HL-60 (cell line): ENCODE measurements around the gene RIPK3.
A peak's percentile ranks its signal among the peaks of the same experiment; 100 is the strongest.

Experiments used
- DNase-seq, 2 experiments: peaks; one replicate each; pipeline ENCODE4 v3.0.0-alpha.2; 2010 to 2020; ENCODE audit warnings: low read depth in 1 of 2, low spot score in 1 of 2
- H3K27ac ChIP-seq: fragments of 250-450 bp; sonication (Bioruptor Pico); replicated peaks from 2 replicates; pipeline ENCODE4 v1.5.1; 2020; ENCODE audit warnings: mild to moderate bottlenecking, moderate library complexity
- H3K27me3 ChIP-seq: fragments of 250-450 bp; sonication (Bioruptor Pico); 2 replicates; pipeline ENCODE4 v1.5.1; 2021; ENCODE audit warnings: mild to moderate bottlenecking, moderate library complexity; ENCODE audit not compliant: insufficient read depth, poor library complexity, severe bottlenecking
- H3K4me3 ChIP-seq: replicated peaks from 2 replicates; pipeline ENCODE4 v1.5.1; 2011; ENCODE audit warnings: mild to moderate bottlenecking, control low read depth, low read length; ENCODE audit not compliant: insufficient read depth
- GABPA ChIP-seq: IDR thresholded peaks from 2 replicates; pipeline ENCODE4 v1.6.1; 2012; ENCODE audit warnings: low read depth
- POLR2AphosphoS5 ChIP-seq: IDR thresholded peaks from 2 replicates; pipeline ENCODE4 v1.6.1; 2012; ENCODE audit warnings: low read depth
- SPI1 ChIP-seq: IDR thresholded peaks from 2 replicates; pipeline ENCODE4 v1.6.1; 2012; ENCODE audit warnings: low read depth, mild to moderate bottlenecking, borderline replicate concordance
- TF ChIP-seq, protein P1 (sequence below): IDR thresholded peaks from 2 replicates; pipeline ENCODE4 v1.6.1; 2012; ENCODE audit warnings: low read depth; ENCODE audit not compliant: insufficient replicate concordance
- TF ChIP-seq, protein P2 (sequence below): IDR thresholded peaks from one replicate; pipeline ENCODE4 v1.5.1; 2011; ENCODE audit warnings: low read length, control low read depth, inconsistent platforms; ENCODE audit not compliant: insufficient read depth

RIPK3 gene

DNA sequence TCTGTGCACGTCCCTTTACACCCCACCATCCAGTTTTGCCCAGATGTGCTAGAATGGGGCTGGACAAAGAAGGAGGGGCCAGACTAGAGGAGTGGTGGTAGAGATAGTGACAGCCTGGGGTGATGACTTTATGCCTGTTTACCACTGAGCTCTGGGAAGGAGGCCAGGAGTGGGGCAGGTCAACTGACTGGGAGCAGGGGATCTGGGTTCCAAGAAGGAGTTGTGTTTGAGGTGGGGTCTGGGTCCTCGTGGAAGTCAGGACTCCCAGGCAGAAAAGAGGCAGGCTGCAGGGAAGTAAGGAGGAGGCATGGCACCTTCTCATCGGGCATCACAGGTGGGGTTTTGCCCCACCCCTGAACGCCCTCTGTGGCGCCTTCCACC, 29.5 kb downstream of the RIPK3 start:
- TF ChIP-seq GABPA = no peak
- TF ChIP-seq POLR2AphosphoS5 = no peak
- TF ChIP-seq, protein P1, sequence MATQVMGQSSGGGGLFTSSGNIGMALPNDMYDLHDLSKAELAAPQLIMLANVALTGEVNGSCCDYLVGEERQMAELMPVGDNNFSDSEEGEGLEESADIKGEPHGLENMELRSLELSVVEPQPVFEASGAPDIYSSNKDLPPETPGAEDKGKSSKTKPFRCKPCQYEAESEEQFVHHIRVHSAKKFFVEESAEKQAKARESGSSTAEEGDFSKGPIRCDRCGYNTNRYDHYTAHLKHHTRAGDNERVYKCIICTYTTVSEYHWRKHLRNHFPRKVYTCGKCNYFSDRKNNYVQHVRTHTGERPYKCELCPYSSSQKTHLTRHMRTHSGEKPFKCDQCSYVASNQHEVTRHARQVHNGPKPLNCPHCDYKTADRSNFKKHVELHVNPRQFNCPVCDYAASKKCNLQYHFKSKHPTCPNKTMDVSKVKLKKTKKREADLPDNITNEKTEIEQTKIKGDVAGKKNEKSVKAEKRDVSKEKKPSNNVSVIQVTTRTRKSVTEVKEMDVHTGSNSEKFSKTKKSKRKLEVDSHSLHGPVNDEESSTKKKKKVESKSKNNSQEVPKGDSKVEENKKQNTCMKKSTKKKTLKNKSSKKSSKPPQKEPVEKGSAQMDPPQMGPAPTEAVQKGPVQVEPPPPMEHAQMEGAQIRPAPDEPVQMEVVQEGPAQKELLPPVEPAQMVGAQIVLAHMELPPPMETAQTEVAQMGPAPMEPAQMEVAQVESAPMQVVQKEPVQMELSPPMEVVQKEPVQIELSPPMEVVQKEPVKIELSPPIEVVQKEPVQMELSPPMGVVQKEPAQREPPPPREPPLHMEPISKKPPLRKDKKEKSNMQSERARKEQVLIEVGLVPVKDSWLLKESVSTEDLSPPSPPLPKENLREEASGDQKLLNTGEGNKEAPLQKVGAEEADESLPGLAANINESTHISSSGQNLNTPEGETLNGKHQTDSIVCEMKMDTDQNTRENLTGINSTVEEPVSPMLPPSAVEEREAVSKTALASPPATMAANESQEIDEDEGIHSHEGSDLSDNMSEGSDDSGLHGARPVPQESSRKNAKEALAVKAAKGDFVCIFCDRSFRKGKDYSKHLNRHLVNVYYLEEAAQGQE = no peak
- TF ChIP-seq SPI1 = no peak
- TF ChIP-seq, protein P2, sequence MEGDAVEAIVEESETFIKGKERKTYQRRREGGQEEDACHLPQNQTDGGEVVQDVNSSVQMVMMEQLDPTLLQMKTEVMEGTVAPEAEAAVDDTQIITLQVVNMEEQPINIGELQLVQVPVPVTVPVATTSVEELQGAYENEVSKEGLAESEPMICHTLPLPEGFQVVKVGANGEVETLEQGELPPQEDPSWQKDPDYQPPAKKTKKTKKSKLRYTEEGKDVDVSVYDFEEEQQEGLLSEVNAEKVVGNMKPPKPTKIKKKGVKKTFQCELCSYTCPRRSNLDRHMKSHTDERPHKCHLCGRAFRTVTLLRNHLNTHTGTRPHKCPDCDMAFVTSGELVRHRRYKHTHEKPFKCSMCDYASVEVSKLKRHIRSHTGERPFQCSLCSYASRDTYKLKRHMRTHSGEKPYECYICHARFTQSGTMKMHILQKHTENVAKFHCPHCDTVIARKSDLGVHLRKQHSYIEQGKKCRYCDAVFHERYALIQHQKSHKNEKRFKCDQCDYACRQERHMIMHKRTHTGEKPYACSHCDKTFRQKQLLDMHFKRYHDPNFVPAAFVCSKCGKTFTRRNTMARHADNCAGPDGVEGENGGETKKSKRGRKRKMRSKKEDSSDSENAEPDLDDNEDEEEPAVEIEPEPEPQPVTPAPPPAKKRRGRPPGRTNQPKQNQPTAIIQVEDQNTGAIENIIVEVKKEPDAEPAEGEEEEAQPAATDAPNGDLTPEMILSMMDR = no peak
- no peak for DNase-seq
- H3K27ac ChIP-seq = peak overlapping the region; percentile 93
- H3K27me3 ChIP-seq = no peaks in the 10 kb centered on the region
- H3K4me3 ChIP-seq = peak overlapping the region; percentile 47

DNA sequence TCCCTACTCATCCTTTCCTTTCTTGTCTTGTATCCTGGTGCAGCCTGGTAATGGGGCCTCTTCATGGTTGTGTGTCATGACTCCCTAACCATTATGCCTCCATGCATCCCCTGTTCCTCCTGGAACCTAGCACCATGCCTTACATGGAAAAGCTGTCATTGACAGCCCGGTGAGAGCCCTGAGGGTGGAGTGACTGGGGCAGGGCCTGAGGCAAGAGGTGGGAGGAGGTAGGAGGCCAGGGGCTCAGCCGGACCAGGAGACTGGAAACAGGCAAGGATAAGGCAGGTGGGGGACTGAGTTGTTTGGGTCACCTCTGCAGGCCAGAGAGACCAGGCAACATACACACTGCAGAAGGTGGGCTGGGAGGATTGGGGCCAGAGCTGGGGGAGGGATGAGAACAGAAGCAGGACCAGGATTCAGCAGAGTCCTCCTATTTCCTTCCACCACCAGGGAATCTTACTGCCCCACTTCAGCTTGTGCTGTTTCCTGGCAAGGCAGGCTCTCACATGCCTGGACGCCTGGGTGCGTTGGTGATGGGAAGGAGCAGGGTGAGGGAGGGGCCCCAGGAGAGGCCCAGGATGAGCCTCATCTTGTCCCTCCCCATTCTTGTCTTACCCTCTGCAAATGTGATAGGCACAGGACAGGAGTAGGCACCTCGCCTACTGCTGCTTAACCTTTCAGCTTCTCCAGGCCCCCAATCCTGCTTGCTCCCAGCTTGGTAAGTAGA, 30.1 kb downstream of the RIPK3 start, which contains the start of gene LTB4R2:
Gene LTB4R2 (plus strand): TSS at position 603 of the 727 bp plus-strand sequence. CDS start 525 bp downstream, outside the sequence.
- TF ChIP-seq POLR2AphosphoS5 (0 out of 2 replicates have a peak, but pooled peaks have one; percentile 15), GABPA (no peak)
- Histone ChIP-seq H3K27me3 (no peaks in the 10 kb centered on the region), H3K27ac (peak within 1 kb of the TSS; percentile 93), H3K4me3 (peak within 1 kb of the TSS; percentile 47)
- no peak for DNase-seq

DNA sequence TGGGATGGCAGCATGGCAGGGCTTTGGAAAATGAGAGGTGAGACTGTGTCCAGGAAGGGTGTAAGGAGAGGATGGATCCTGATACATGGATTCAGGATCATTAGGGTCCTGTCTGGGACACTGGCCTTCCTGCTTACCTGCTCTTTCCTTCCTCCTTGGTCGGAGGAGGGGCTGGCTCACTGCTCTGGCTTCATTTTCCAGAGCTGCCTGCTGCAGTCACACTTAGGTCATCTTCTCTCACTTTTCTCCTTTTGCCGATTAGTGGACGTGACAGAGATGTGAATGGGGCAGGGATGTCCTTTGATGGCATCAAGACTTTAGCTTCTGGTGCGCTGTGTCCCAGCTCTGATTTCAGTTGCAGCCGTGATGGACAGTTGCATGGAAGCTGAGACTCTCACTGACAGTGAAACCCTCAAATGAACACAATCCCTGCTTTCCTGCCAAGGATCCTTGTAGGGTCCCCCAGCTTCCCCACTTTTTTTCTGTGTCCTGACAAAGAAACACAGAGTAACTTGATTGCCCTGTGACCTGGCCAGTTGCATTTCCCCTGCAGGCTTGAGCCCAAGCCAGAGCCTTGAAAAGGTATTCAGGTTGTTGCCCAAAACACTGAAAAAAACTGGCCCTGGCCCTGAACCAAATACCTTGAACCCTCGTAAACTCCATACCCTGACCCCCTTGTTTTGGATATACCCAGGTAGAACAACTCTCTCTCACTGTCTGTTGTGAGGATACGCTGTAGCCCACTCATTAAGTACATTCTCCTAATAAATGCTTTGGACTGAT, 31.3 kb downstream of the RIPK3 start:
- TF ChIP-seq POLR2AphosphoS5 (no peak), GABPA (no peak), SPI1 (no peak)
- TF ChIP-seq, protein P2 = no peak
- TF ChIP-seq, protein P1 = no peak
- Histone ChIP-seq H3K27me3 (no peaks in the 10 kb centered on the region), H3K27ac (no peak overlapping the region), H3K4me3 (no peak overlapping the region)
- no peak for DNase-seq

DNA sequence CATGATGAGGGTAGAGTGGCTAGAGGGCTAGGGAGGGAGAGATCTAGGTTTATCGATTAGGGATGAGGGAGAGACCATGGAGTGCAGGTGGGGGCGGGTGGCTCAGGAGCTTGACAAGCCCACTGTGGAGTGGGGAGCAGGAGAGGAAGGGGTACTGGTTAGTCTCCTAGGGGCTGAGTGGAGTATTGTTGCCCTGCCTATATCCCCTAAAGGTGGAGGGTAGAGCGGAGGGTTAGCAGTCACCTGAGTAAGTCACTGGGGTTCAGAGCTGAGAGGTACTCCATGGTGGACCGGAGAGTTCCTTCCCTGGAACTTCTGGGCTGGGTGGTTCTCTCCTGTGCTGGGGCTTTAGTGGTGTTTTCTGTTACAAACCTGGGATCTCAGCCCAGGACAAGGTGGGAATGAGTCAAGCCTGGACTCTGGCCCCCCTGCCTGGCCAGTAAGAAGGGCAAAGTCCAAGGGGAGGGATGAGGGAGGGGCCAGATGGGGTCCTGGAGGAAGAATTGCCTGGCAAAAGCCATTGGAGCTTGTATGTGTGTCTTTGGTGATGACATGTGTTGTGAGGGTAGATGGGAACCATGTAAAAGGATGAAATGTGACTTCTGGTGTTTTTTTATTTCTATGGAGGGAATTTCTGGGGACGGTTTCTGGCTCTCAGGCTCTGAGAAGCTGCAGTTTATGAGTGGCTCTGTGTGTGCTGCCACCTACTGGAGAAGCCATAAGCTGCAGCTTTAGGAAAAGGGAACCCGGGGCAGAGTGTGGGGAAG, 32.0 kb downstream of the RIPK3 start, which contains the start of gene CIDEB:
Gene CIDEB (minus strand): TSS at position 403 of the 767 bp plus-strand sequence. CDS start 119 bp downstream, at position 284.
- TF ChIP-seq POLR2AphosphoS5 (no peak), GABPA (no peak), SPI1 (peak; percentile 97)
- TF ChIP-seq, protein P2 = peak; percentile 95
- TF ChIP-seq, protein P1 = no peak
- no peak within 1 kb of the TSS for H3K4me3 ChIP-seq
- DNase-seq = peak in 1 of 2 experiments; percentile 80
- H3K27ac ChIP-seq = no peak within 1 kb of the TSS
- H3K27me3 ChIP-seq = no peaks in the 10 kb centered on the region
